ENCODE data around the gene ACOX1. TPM values are rescaled to one million over a fixed set of nuclear protein-coding genes. Genes with fewer than 3 reads are reported as not detected.

The ACOX1 gene
- total RNA-seq, 8 experiments from 2014 or later, result 14.6 to 106 (median 32.4) TPM

DNA sequence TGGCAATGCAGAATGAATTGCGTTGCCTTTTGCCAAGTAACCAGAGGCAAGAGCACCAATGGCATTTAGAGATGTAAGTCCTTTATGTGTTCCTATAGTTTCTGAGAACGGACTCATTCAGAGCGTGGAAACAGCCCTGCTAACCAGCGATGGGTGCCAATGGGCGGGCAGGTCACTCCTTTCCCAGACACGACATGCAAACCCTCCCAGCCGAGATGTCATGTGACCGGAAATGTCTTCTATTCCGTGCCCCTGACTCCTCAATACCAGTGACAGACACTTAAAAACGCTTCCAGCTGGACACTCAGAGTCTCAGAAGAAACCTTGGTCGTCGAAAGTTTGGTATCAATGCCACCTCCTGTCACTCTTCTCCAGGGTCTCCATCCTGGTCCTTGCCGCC lies 41.3 kb downstream of the ACOX1 start:
- ATAC-seq (replicated peaks in 6 of 8), result no peak
- in situ Hi-C loops (cut with MboI; ENCODE audit: low pct_unique_long_range_greater_than_20kb in 2 of 9, low sequenced_read_pairs in 9 of 9, unreplicated experiment in 9 of 9), result no loop called here
- Histone ChIP-seq H3K27ac (no peak overlapping the region), H3K4me3 (no peak overlapping the region), H3K4me1 (replicated peaks in 1 of 2) (peaks cover 0 to 5% of the 10 kb centered on the region in 2 donors)
- 71 to 100% (median 82%) methylated on average over 1 to 11 of the region's 13 CpGs; no CpG with 5 or more reads in 3 of the 10 experiments for WGBS, 10 experiments

GRCh38 chr17:75933808-75934207 lies 45.2 kb downstream of the ACOX1 start:
- no peak overlapping the region for H3K27ac ChIP-seq
- in situ Hi-C loops (cut with MboI; ENCODE audit: low pct_unique_long_range_greater_than_20kb in 2 of 9, low sequenced_read_pairs in 9 of 9, unreplicated experiment in 9 of 9), result no loop called here
- 53 to 100% (median 83%) methylated on average over 1 to 4 of the region's 4 CpGs; no CpG with 5 or more reads in 1 of the 10 experiments for WGBS, 10 experiments
- H3K4me3 ChIP-seq, result no peak overlapping the region
- no peaks in the 10 kb centered on the region for H3K4me1 ChIP-seq (replicated peaks in 1 of 2)
- no peak for ATAC-seq (replicated peaks in 6 of 8)

- Histone ChIP-seq H3K4me3 (no peak overlapping the region), H3K27ac (no peak overlapping the region), H3K4me1 (replicated peaks in 1 of 2) (no peaks in the 10 kb centered on the region)
- in situ Hi-C loops (cut with MboI; ENCODE audit: low pct_unique_long_range_greater_than_20kb in 2 of 9, low sequenced_read_pairs in 9 of 9, unreplicated experiment in 9 of 9), result no loop called here
- no peak for ATAC-seq (replicated peaks in 6 of 8)
- 69 to 94% (median 80%) methylated on average over 1 to 5 of the region's 5 CpGs for WGBS, 10 experiments
These were observed 46.1 kb downstream of the ACOX1 start for GRCh38 chr17:75932852-75933251.

- no peak for ATAC-seq (replicated peaks in 6 of 8)
- H3K4me3 ChIP-seq, result no peak overlapping the region
- no peak overlapping the region for H3K27ac ChIP-seq
- in situ Hi-C loops (cut with MboI; ENCODE audit: low pct_unique_long_range_greater_than_20kb in 2 of 9, low sequenced_read_pairs in 9 of 9, unreplicated experiment in 9 of 9), result no loop called here
- WGBS, 10 experiments, result 83 to 100% (median 91%) methylated on average over 2 to 3 of the region's 4 CpGs; no CpG with 5 or more reads in 6 of the 10 experiments
- H3K4me1 ChIP-seq (replicated peaks in 1 of 2), result no peaks in the 10 kb centered on the region
These were observed 47.9 kb downstream of the ACOX1 start for GRCh38 chr17:75931062-75931461.

GRCh38 chr17:75927286-75927922 lies 51.6 kb downstream of the ACOX1 start:
- Histone ChIP-seq H3K27ac (no peak overlapping the region), H3K4me3 (no peak overlapping the region), H3K4me1 (replicated peaks in 1 of 2) (no peaks in the 10 kb centered on the region)
- in situ Hi-C loops (cut with MboI; ENCODE audit: low pct_unique_long_range_greater_than_20kb in 2 of 9, low sequenced_read_pairs in 9 of 9, unreplicated experiment in 9 of 9), result no loop called here
- WGBS, 10 experiments, result 80 to 100% (median 90%) methylated on average over 1 to 3 of the region's 6 CpGs; no CpG with 5 or more reads in 4 of the 10 experiments
- ATAC-seq (replicated peaks in 6 of 8), result peak in 4 of 8 experiments; percentile 13 to 92 (median 78)

GRCh38 chr17:75926456-75926855 lies 52.5 kb downstream of the ACOX1 start:
- ATAC-seq (replicated peaks in 6 of 8), result no peak
- WGBS, 10 experiments, result 60 to 100% (median 100%) methylated on average over 1 to 2 of the region's 4 CpGs; no CpG with 5 or more reads in 5 of the 10 experiments

DNA sequence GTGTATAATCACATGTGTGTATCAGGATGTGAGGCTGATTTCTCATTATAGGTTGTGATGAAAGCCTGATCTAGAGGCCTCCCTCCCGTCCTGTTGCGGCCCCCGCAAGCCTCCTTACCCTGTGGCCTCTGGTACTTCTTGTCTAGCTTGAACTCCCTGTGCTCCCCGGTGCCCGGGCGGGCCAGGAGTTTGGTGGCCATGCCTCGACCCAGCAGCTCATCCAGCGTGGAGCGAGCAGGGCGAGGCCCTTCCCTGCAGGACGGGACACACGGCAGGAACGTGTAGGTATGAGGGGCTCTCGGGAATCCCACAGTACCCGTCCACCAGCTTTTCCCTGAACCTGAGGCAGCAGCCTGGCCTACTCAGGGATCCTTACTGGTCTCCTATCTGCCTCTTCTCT lies 53.1 kb downstream of the ACOX1 start:
- Histone ChIP-seq H3K4me3 (no peak overlapping the region), H3K4me1 (replicated peaks in 1 of 2) (no peaks in the 10 kb centered on the region), H3K27ac (no peak overlapping the region)
- no peak for ATAC-seq (replicated peaks in 6 of 8)
- in situ Hi-C loops (cut with MboI; ENCODE audit: low pct_unique_long_range_greater_than_20kb in 2 of 9, low sequenced_read_pairs in 9 of 9, unreplicated experiment in 9 of 9), result no loop called here
- 77 to 100% (median 100%) methylated on average over 1 to 7 of the region's 15 CpGs; no CpG with 5 or more reads in 5 of the 10 experiments for WGBS, 10 experiments

More at GRCh38 chr17:75926456-75926855, 52.5 kb downstream of the ACOX1 start:
- Histone ChIP-seq H3K4me3 (no peak overlapping the region), H3K4me1 (replicated peaks in 1 of 2) (no peaks in the 10 kb centered on the region), H3K27ac (no peak overlapping the region)
- in situ Hi-C loops (cut with MboI; ENCODE audit: low pct_unique_long_range_greater_than_20kb in 2 of 9, low sequenced_read_pairs in 9 of 9, unreplicated experiment in 9 of 9), result no loop called here

DNA sequence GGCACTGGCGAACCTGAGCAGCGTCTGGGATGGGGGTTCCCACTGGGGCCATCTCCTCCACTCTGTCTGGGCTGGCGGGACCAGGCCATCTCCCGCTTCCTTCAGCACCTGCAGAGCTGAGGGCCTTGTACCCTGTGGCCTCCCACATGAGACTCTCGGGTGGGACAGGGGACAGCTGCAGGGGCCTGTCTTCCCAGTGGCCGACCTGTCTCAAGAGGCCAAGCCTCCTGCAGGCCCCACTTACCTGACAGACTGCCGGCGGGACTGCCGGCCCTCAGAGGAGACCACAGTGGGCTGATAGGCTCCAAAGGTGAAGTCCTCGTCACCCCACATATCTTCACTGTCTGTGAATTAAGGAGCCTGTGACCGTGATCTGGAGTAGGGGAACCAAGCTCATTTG lies 53.9 kb downstream of the ACOX1 start:
- WGBS, 10 experiments, result 90 to 100% (median 100%) methylated on average over 1 to 2 of the region's 11 CpGs; no CpG with 5 or more reads in 6 of the 10 experiments
- H3K27ac ChIP-seq, result no peak overlapping the region
- no peaks in the 10 kb centered on the region for H3K4me1 ChIP-seq (replicated peaks in 1 of 2)
- in situ Hi-C loops (cut with MboI; ENCODE audit: low pct_unique_long_range_greater_than_20kb in 2 of 9, low sequenced_read_pairs in 9 of 9, unreplicated experiment in 9 of 9), result no loop called here
- ATAC-seq (replicated peaks in 6 of 8), result no peak
- no peak overlapping the region for H3K4me3 ChIP-seq

GRCh38 chr17:75922963-75923874 lies 55.7 kb downstream of the ACOX1 start:
- Histone ChIP-seq H3K4me1 (replicated peaks in 1 of 2) (no peaks in the 10 kb centered on the region), H3K4me3 (no peak overlapping the region), H3K27ac (no peak overlapping the region)
- in situ Hi-C loops (cut with MboI; ENCODE audit: low pct_unique_long_range_greater_than_20kb in 2 of 9, low sequenced_read_pairs in 9 of 9, unreplicated experiment in 9 of 9), result loop anchor here in 1 of 9 experiments (25.0 kb wide), 1 partner anchor 364 kb away; no protein-coding TSS in a partner anchor
- ATAC-seq (replicated peaks in 6 of 8), result peak in 2 of 8 experiments; percentile 29 to 32
- 29 to 100% (median 95%) methylated on average over 1 to 6 of the region's 19 CpGs; no CpG with 5 or more reads in 4 of the 10 experiments for WGBS, 10 experiments

DNA sequence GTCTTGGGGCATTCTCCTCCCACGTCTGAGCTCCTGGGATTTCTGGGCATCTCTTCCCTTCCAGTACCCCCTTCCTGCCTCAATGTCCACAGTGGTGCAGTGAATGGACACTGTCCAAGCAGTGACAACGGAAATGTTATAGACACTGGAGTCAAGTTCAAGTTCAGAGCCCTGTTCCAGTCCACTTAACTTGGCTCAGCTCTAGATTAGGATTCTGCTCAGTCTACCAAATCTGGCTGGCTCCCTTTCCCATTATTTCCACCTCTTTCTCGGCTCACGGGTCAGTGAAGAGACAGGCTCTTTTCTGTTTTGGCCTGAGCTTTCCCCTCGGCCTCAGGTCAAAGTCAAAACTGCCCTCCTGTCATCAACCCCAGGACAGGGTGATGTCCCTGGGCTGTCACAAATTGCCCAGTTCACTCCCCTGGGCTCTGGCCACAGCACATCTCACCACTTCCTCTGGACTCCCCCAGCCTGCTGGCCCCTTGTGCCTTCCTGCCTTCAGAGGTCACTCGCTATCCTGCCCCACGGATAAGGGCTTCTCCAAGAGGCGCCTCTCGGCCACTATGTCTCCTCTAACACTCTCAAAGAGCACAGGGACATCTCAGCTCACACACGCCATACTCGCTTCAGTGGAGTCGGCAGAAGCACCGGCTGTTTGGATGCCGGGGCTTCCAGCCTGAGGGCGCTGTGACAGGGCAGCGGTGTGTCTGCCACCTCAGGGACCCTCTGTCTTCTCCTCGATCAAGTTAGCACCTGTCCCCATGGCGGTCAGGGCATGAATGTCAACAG lies 56.6 kb downstream of the ACOX1 start:
- H3K27ac ChIP-seq, result no peak overlapping the region
- H3K4me3 ChIP-seq, result no peak overlapping the region
- 60 to 100% (median 86%) methylated on average over 1 to 8 of the region's 18 CpGs; no CpG with 5 or more reads in 4 of the 10 experiments for WGBS, 10 experiments
- no peak for ATAC-seq (replicated peaks in 6 of 8)
- no peaks in the 10 kb centered on the region for H3K4me1 ChIP-seq (replicated peaks in 1 of 2)
- in situ Hi-C loops (cut with MboI; ENCODE audit: low pct_unique_long_range_greater_than_20kb in 2 of 9, low sequenced_read_pairs in 9 of 9, unreplicated experiment in 9 of 9), result loop anchor here in 1 of 9 experiments (25.0 kb wide), 1 partner anchor 365 kb away; no protein-coding TSS in a partner anchor

- Histone ChIP-seq H3K4me3 (no peak overlapping the region), H3K27ac (no peak overlapping the region), H3K4me1 (replicated peaks in 1 of 2) (no peaks in the 10 kb centered on the region)
- in situ Hi-C loops (cut with MboI; ENCODE audit: low pct_unique_long_range_greater_than_20kb in 2 of 9, low sequenced_read_pairs in 9 of 9, unreplicated experiment in 9 of 9), result loop anchor here in 1 of 9 experiments (25.0 kb wide), 1 partner anchor 366 kb away; no protein-coding TSS in a partner anchor
- no peak for ATAC-seq (replicated peaks in 6 of 8)
- WGBS, 10 experiments, result 90 to 100% (median 100%) methylated on average over 2 to 3 of the region's 15 CpGs; no CpG with 5 or more reads in 7 of the 10 experiments
These were observed 57.4 kb downstream of the ACOX1 start for GRCh38 chr17:75921596-75921995.

GRCh38 chr17:75920045-75920560 lies 58.9 kb downstream of the ACOX1 start:
- in situ Hi-C loops (cut with MboI; ENCODE audit: low pct_unique_long_range_greater_than_20kb in 2 of 9, low sequenced_read_pairs in 9 of 9, unreplicated experiment in 9 of 9), result loop anchor here in 1 of 9 experiments (25.0 kb wide), 1 partner anchor 367 kb away; no protein-coding TSS in a partner anchor
- ATAC-seq (replicated peaks in 6 of 8), result peak in 2 of 8 experiments; percentile 10 to 33
- no peak overlapping the region for H3K27ac ChIP-seq
- H3K4me1 ChIP-seq (replicated peaks in 1 of 2), result no peaks in the 10 kb centered on the region
- H3K4me3 ChIP-seq, result no peak overlapping the region
- 60 to 100% (median 84%) methylated on average over 1 to 6 of the region's 11 CpGs; no CpG with 5 or more reads in 4 of the 10 experiments for WGBS, 10 experiments

Measured in motor neuron (in vitro differentiated cells).